Stimulated activated CD8-positive, alpha-beta memory T cell treated with anti-CD3 and anti-CD28 coated beads, Interleukin-15, amount 100 ng/mL, for 1 hour (primary cell): Measurements from ENCODE around the gene MLEC.

Experiments
- DNase-seq: peaks from one replicate; pipeline ENCODE4 v3.0.0-alpha.2; 2020; ENCODE audit warnings: low read depth

The MLEC gene

DNA sequence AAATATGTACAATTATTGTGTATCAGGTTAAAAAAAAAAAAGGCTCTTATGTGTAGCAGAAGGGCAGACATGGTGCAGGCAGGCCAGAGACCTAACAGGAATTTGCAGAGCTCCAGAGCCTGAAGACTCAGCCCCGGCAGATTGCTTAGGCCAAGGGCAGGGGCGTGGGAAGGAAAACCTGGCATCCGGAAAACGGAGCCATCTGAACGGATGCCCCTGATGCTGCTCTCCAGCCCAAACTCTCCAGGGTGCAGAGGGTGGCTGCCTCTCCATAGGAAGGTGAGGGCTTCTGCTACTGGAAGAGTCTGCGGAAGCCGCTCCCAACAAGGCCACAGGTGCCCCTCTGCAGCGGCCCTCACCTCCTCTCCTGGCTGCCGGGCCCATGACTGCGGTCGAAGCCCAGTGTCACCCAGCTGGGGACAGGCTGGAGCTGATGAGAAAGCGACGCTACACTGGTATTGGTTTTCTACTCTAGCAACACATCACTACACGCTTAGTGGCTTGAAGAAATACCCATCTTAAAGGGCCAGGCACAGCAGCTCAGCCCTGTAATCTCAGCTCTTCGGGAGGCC is 58.1 kb downstream of the MLEC start:
- DNase-seq, result no peak

DNA sequence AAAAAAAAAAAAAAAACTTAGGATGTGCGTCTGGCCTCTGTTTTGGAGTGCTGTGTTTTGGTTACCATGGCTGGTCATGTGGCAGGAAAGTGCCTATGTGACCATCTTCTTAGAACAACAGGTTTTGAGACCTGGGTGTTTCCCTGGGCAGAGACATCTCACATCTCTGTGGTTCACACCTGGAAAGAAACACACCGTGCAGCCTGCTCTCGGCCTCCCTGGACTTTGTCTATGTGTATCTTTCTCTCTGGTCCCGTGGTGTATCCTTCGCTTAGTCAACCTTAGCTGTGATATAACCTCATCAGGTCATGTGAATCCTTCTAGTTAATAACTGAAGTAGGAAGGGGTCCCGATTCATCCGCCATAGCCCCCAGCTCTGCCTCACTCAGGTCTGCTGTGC is 61.3 kb downstream of the MLEC start:
- no peak for DNase-seq

DNA sequence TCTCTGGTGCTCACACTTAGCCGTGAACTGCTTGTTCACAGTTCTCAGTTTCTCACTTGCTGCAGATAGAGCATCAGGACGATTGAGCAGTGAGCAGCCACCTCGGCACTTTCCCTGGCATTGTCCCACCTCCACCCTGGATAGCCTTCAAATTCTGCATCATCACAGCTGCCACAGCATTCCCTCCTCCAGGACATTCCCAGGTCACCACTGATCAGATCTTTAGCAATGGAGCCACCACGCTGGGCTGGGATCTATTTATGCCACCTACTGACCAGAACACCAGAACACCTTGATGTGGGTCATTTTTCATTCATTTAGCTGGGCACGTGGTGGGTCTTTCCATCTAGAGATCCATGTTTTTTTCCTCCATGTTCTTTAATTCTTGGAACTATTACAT is 62.3 kb downstream of the MLEC start:
- DNase-seq, result no peak

DNA sequence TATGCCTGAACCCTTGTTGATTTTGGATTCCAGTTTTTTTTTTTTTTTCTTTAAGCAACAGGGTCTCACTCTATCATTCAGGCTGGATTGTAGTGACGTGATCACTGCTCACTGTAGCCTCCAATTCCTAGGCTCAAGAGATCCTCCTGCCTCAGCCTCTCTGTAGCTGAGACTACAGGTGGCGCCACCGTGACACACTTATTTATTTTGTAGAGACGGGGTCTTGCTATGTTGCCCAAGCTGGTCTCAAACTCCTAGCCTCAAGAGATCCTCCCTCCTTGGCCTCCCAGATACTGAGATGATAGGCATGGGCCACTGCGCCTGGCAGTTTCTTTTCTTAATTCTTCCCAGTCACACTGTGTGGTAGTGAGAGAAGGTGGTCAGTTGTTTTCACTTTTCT is 63.9 kb downstream of the MLEC start:
- DNase-seq, result no peak

DNA sequence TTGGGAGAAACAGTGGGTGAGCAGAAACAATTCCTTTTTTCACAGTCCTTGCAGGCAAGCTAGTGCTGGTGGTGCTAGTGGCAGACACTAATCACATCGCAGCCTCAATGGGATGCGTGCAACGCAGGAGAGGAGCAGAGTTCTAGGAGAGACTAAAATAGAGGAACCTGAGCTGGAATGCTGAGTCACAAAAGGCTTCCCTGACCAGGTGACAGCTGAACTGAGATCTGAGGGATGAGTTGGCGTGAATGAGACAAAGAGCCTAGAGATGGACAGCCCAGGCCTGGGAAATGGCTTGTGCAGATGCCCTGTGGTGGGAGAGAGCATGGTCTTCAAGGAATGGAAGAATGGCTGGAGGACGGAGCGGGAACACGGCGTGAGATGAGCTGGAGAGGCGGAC is 64.4 kb downstream of the MLEC start:
- DNase-seq, result no peak
